Stimulated activated CD4-positive, alpha-beta T cell treated with anti-CD3 and anti-CD28 coated beads, Interleukin-2, amount 100 ng/mL, for 24 hours (primary cell): ENCODE results near the gene UPP1.
"Not testable (repeated sequence)": the region's sequence is repeated elsewhere in the genome, so short reads cannot be mapped to it uniquely, and the experiment has no call there.

Experiments
- DNase-seq, 2 donors: peaks; one replicate each; pipeline ENCODE4 v3.0.0-alpha.2; 2020

UPP1 gene

DNA sequence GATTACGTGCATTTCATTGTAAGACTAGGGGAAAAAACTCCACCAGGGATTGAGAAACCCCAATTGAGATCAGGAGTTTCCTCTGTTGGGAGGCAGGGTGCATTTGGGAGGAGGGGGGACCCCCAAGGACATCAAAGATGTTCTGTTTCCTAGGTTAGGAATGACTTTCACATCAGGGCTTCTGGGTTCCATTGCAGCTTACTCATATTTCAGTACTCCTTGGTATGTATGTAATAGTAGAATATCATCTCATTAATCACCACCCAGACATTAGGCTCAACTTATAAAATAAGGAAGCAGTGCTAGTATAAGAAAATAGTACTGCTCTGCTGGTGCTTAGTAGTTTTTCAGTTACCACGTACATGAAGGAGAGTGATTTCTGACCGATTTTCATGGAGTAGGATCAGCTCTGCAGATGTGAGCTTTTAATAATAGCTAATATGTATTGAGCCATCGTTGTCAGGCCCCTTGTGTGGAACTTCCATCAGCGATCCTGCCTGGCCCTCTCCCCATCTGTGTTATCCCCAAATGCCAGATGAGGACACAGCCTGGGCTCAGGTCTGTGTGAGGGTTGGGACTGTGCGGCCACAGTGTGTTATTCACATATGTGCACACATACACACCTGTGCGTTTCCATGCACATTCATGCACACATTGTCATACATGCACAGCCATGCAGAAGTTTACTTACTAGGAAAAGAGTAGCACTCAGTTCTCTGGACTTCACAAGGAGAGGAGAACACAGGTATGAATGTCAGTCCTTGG, 23.5 kb downstream of the UPP1 start:
- no peak for DNase-seq

DNA sequence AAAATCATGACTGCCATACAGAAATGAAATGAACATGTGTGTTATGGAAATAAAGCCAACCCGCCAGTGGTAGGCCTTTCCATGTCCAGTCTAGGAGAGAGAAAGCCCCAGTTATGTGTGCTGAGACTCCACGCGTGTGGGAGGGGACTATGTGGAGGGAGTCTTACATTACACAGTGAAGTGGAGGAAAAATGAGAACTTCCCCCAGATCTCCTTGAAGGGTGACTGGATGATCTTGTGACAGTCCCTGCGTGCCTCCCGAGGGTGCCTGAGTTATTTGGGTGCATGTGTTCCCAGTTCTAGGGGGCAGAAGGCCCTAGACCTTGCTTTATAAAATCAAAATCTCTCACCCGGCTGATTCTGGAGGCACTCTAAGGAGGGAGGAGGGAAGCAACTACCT, 24.2 kb downstream of the UPP1 start:
- no peak for DNase-seq

- no peak for DNase-seq
These were observed 25.1 kb downstream of the UPP1 start for GRCh38 chr7:48114115-48114514.

GRCh38 chr7:48114589-48114988, 25.5 kb downstream of the UPP1 start:
- DNase-seq, result no peak

DNA sequence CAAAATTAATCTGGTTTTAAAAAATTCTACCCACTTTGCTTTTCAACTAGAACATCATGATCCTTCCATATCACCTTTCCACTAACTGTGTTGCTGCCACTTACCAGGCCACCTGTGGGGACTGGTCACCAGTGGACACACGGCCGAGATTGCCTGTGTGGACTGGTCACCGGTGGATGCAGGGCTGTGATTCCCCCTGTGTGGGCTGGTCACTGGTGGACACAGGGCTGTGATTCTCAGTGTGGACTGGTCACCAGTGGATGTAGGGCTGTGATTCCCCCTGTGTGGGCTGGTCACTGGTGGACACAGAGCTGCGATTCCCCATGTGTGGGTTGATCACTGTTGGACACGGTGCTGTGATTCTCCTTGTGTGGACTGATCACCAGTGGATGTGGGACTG, 27.0 kb downstream of the UPP1 start:
- no peak for DNase-seq

GRCh38 chr7:48118041-48118440, 29.0 kb downstream of the UPP1 start:
- DNase-seq, result no peak

GRCh38 chr7:48120536-48120935, 31.5 kb downstream of the UPP1 start:
- DNase-seq, result not testable (repeated sequence)

DNA sequence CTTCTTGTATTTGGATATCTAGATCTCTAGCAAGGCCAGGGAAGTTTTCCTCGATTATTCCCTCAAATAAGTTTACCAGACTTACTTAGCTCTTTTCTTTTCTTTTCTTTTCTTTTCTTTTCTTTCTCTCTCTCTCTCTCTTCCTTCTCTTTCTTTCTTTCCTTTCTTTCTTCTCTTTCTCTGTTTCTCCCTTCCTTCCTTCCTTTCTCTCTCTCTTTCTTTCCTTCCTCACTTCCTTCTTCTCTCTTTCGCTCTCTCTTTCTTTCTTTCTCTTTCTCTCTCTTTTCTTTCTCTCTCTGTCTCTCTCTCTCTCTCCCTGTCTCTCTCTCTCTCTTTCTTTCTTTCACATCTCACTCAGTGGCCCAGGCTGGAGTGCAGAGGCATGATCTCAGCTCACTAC, 37.0 kb downstream of the UPP1 start:
- DNase-seq, result no peak

DNA sequence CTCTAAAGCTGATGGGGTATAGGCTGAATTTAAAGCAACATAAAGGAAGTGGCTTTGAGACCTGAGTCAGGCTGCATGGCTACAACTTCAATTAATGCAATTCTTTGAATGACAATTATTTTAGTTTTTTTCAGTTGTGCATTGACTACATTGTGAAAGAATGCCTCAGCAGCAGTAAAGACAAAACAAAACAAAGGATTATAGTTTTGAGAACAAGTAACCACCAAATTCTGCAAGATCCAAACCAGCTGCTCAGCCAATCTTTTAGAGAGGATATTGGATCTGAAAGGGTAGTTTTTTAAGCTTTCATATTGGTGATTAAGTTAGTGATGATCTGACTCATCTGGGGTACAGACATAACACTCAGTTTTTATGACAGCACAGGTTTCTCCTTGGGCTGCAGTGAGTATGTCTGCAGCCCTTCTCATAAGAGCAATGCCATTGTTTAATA, 41.6 kb downstream of the UPP1 start:
- no peak for DNase-seq

- DNase-seq, result no peak
These were observed 43.7 kb downstream of the UPP1 start for GRCh38 chr7:48132792-48133191.

DNA sequence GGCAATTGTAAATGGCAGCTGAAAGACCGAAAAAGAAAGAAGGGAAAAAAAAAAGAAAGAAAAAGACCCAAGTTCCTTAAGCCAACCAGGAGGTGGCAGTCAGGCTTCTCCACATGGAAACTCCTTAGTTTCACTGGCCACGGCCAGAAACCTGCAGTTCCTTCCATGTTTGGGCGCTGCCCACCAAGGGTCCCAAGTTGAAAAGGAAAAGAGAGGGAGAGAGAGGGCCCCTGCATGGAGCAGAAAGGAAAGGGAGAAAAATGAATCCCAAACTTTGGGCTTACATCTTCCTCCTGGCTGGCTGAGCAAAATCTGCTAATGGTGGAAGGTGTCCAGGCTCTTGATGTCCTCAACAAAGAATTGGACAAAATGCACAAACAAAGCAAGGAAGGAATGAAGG, 50.4 kb downstream of the UPP1 start:
- no peak for DNase-seq

DNA sequence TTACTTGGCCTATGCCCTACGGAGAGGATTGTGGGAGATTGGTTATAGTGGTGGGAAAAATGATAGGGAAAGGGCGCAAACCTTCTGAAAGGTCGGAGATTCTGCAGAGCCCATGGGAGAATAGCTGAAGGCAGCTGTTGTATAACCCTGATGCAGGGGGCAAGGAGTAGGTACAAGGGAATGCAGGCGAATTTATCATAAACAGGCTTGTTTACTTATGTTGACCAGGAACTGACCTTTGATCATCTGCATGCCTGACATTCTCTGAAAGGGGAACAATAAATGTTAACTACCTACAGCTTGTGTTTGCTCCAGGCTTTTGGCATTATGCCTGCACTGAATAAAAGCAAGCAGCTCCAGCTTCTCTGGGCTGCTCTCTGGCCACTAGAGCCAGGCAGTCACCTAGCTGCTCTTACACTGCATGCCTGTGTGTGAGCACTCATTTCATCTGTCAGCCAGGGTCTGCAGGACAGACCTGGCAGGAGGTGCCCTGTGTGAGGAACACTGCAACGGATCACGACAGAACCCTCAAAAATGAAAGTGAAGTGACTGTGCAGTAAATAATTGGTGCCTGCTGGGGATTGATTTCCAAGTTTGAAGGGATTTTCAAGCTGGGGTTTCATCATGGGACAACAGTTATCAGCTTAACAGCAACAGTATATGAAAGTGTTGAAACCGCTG, 51.1 kb downstream of the UPP1 start:
- no peak for DNase-seq

GRCh38 chr7:48141521-48141920, 52.5 kb downstream of the UPP1 start:
- no peak for DNase-seq

DNA sequence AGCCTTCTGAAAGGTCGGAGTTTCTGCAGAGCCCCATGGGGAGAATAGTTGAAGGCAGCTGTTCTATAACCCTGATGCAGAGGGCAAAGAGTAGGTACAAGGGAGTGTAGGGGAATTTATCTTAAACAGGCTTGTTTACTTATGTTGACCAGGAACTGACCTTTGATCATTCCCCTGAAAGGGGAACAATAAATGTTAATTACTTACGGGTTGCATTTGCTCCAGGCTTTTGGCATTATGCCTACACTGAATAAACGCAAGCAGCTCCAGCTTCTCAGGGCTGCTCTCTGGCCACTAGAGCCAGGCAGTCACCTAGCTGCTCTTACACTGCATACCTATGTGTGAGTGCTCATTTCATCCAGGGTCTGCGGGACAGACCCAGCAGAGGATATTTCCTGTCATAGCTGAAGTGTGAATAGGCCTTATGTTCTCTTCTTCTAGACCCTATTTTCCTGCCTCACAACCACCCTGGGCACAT, 55.3 kb downstream of the UPP1 start:
- no peak for DNase-seq

DNA sequence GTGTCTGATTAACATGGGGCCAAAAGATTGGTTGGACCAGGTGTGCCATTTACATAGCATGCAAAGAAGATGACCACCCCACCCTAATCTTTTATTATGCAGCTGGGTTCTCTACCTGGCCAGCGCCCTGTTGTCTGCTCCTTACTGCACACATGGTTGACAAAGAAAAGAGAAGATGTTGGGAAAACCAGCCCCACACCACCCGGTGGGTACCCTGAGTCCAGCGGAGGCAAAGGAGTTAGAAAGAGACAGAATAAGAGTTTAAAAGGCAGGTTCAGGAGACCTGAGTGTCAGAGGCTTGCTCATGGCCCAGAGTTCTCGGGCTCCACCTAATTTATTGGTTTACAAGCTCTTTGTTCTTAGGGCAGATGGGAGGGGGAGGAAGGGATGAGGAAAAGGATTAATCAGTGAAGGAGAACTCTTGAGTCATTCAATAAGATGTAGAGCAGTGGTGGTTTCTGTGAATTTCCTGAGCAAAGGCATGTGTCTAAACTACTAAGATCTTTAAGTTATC, 58.1 kb downstream of the UPP1 start:
- DNase-seq, result no peak

GRCh38 chr7:48147690-48148089, 58.6 kb downstream of the UPP1 start:
- DNase-seq, result not testable (repeated sequence)

GRCh38 chr7:48148311-48148710, 59.2 kb downstream of the UPP1 start:
- DNase-seq, result no peak

GRCh38 chr7:48149058-48149457, 60.0 kb downstream of the UPP1 start:
- DNase-seq, result no peak

DNA sequence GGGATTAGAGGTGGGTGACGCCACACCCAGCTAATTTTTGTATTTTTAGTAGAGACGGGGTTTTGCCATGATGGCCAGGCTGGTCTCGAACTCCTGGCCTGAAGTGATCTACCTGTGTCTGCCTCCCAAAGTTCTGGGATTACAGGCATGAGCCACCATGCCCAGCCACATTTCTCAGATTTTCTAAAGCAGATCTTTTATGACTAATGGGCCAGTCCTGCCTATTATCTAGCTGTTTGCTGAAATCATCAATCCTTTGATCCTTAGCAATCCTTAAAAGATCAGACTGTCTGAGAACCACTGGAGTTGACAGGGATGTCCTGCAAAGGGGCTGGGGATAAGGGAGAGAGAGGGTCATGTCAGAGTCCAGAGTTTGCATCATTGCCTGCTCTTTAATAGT, 61.0 kb downstream of the UPP1 start:
- DNase-seq, result no peak

GRCh38 chr7:48154792-48155413, 65.8 kb downstream of the UPP1 start:
- DNase-seq, result peak; percentile 27 to 33
